Fibroblast of skin of back (primary cell): ENCODE measurements around the gene CALM3.
"Not testable (repeated sequence)": the region's sequence is repeated elsewhere in the genome, so short reads cannot be mapped to it uniquely, and the experiment has no call there.

Experiments
- DNase-seq: peaks from one replicate; pipeline ENCODE4 v3.0.0-alpha.2; 2013

The CALM3 gene

GRCh38 chr19:46616631-46617322, 15.6 kb downstream of the CALM3 start:
- DNase-seq = peak; percentile 35

DNA sequence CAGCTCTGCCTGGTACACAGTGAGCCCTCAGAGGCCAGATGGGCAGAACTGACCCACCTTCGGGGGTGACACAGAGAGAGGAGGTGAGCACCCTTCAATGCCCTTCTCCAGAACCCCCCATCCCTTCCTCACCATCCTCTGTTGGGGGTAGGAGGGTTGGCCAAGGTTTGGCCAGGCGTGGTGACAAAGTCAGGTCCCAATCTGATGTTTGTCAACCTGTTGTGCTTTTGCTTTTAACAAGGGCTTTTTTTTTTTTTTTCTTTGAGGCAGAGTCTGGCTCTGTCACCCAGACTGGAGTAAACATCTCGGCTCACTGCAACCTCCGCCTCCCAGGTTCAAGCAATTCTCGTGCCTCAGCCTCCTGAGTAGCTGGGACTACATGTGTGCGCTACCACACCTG, 16.5 kb downstream of the CALM3 start:
- DNase-seq = no peak

DNA sequence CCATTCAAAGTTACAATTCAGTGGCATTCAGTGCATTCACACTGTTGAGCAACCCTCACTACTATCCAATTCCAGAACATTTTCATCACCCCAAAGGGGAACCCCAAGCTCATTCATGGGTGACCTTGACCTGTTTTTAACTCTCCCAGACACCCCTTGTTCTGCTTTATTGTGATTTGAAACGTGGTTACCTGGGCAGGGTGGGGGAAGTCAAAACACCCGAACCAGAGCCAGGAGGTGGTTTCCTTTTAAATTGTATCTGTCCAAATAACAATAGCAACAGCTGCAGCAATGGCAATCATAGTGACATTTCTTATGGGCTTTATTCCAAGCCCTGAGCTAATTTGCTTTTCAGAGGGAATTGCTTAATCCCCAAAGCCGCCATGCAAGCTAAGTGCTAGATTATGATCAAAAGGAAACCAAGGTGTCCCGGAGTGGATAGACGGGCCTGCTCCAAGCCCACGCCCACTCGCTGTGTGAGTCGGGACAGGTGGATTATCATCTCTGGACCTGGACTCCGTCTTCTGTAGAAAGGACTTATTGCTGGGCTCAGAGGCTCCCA, 17.6 kb downstream of the CALM3 start:
- DNase-seq = no peak

GRCh38 chr19:46620267-46620666, 19.1 kb downstream of the CALM3 start:
- DNase-seq = no peak

- peak; percentile 76 for DNase-seq
Observed at GRCh38 chr19:46620716-46621115, 19.6 kb downstream of the CALM3 start.

DNA sequence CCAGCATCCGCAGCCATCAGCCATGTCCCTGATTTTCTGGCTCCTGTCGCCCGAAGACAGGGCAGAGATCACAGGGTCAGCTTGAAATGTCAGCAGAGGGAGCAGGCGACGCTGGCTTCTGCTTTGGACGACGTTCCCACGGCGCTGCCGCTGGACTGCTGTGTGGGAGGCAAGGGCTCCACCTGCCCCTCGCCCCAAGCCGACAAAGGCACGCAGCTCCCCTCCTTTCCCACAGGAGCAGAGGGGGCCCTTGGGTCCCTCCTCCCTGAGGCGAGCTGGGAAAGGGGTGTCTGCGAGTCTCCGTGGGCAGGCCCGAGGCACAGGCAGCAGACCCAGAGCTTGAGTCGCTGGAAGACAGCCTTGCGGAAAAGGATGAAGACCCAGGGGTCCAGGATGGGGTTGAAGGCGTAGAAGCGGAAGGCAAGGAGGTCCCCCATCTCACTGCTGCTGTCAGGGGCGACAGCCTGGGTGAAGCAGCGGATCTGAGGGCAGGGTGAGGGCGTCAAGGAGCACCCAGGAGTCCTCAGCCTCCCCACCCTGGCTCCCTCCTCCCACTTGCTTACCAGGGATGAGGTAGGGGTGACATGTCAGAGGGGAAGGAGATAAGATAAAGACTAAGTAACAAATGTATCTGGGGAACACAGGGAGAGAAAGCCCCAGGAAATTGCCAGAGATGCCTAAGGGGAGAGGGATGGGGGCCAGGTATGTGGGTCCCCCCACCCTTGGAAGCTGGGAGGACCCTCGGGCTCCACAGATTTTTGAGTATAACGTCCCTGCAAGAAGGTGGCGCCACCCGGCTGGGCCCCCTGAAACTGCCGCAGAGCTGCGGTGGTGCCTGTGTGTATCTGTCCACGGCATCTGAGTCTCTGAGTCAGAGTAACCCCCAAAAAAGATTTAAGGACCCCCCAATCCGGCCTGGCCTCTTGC, 20.3 kb downstream of the CALM3 start:
- no peak for DNase-seq

DNA sequence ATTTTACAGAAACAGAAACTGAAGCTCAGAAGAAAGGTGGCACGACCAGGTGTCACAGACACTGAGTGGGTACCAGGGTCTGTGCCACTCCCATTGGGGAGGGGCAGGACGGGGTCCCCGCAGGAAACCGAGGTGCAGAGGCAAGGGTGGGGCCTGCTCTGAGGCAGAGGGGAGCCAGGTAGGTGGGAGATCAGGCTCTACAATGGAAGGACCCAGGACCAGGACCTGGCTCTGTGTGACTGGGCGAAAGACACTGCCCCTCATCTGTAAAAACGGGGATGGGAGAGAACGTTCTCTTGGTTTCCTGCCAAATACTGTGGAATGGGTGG, 21.0 kb downstream of the CALM3 start:
- no peak for DNase-seq

- no peak for DNase-seq
Observed at GRCh38 chr19:46623915-46624502, 22.9 kb downstream of the CALM3 start.

GRCh38 chr19:46624958-46625661, 24.0 kb downstream of the CALM3 start, which contains the start of gene PTGIR:
Gene PTGIR, minus strand, starts transcription at chr19:46625089. Its CDS starts 864 bp downstream, at chr19:46624225.
- peak; percentile 80 for DNase-seq

- no peak for DNase-seq
Observed at GRCh38 chr19:46625731-46626130, 24.6 kb downstream of the CALM3 start.

GRCh38 chr19:46626446-46626845, 25.3 kb downstream of the CALM3 start:
- DNase-seq = no peak

- not testable (repeated sequence) for DNase-seq
Observed at GRCh38 chr19:46628970-46629369, 27.8 kb downstream of the CALM3 start.

DNA sequence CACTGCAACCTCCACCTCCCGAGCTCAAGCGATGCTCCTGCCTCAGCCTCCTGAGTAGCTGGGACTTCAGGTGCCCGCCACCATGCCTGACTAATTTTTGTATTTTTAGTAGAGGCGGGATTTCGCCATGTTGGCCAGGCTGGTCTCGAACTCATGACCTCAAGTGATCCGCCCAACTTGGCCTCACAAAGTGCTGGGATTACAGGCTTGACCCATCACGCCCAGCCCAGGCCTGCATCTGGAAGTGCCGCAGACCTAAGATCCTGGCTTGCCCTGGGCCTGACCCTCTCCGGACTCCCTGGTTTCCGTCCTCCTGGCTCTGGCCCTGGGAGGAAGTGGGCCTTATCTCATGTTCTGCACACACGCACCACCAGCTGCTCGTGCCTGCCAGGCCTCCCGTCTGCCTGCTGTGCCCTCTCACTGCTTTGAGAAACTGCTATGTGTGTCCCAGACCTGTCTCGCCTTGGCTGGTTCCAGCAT, 28.5 kb downstream of the CALM3 start:
- no peak for DNase-seq

- DNase-seq = no peak
Observed at GRCh38 chr19:46630586-46631205, 29.6 kb downstream of the CALM3 start.

DNA sequence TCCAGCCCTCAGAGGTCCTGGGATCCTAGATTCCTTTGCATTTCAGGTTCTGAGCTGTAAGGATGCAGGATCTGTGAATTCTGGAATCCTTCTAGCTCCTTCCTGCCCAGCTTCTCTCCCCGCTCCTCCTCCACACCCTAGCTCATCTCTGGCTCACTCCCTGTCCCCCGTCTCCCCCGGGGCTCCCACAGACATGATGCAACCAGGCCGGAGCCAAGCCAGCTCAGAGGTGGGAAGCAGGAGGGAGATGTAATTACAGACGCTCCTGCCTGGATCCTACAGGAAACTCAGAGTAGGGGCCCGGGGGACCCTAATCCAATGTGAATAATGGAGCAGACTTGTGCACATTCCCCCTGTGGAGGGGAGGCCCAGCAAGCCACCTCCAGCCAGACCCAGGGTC, 30.4 kb downstream of the CALM3 start:
- DNase-seq = peak; percentile 62

GRCh38 chr19:46633130-46633529, 32.0 kb downstream of the CALM3 start:
- no peak for DNase-seq

DNA sequence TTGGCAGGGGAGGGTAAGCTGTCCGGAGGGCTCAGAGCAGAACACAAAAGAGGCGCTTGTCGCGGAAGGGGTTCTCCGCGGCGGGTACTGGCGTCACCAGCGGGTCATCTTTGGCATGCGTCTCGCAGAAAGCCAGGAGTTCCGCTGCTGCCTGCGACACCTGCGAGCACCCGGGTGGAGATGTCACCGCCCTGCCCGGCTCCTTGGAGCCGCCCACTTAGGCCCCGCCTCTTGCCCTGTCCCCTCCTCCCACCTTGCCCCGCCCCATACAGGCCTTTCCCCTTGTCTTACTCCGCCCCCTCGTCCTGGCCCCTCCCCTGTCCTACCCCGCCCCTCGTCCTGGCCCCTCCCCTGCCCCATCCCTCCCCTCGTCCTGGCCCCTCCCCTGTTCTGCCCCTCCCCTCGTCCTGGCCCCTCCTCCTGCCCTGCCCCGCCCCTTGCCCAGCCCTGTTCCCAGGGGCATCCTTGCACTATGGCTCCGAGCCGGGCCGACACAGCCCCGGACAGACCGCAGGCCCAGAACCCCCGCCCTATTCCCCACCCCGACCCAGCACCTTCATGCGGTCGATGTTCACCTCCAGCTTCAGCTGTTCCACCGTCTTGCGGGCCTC, 33.0 kb downstream of the CALM3 start:
- peak; percentile 78 for DNase-seq

DNA sequence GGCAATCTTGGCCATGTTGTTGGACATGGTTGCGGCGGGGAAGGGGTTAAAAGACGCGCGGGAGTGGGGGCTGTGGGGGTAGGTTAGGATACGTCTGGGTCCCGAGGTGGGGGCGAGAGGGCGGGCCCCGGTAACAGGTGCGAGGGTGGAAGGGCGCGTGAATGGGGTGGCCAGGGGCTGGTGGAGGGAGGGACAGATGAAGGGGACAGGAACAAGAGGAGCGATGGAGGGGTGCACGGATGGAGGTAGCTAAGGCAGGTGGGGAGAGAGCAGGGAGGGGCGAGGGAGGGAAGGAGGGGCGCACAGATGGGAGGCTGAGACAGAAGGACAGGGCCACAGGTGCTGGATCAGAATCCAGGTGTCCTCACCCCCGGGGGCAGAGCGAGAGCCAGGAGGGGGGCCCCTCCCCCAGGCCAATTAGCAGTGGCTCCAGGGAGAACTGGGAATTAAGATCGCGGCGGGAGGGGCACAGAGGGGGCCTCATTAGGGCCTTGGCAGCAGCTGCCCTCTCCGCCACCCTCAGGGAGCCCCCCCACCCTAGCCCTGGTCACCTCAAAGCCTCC, 33.6 kb downstream of the CALM3 start:
- DNase-seq = no peak

DNA sequence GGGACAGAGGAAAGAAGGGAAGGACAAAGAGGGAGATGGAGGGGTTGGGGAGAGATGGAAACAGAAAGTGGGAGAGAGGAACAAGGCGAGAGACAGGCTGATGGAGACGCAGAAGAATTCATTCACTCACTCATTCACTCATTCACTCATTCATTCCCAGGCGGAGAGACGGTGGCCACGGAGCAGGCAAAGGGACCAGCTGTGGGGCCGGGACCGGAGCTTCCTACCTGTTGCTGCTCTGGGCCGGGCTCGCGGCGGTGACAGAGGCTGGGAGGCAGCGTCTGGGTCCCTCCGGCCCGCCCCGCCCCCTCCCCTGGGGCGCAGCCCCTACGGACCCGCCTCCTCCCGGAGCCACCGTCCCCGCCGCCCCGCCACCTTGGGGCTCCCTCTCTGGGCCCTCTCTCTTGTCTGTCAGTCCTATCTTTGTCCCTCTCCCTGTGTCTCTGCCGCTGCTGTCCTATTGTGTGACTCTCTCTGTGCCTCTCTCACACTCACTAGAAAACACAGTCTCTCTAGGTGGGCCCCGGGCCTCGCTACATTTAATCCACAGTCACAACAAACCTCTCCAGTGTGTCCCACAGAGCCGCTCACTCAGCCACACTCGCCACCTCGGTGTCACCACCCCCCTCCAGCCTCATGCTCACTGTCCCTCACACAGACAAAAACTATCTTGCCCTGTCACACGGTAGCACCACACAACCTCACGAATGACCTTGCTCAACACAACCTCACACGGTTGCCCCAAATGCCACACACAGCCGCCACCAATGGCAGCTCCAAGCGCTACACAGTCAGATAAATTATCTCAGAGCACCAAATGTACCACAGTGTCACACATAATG, 35.0 kb downstream of the CALM3 start, which contains the start of gene GNG8:
TSS of gene GNG8 (minus strand) at position 283 of the 842 bp plus-strand sequence. CDS start 1,520 bp downstream, outside the sequence.
- no peak for DNase-seq

- DNase-seq = no peak
Observed at GRCh38 chr19:46637224-46637623, 36.1 kb downstream of the CALM3 start.
